Adrenal gland (tissue), 12 donors: ENCODE results near the gene GALK1. TPM values are rescaled to one million over a fixed set of nuclear protein-coding genes. Genes with fewer than 3 reads are reported as not detected.
A peak's percentile ranks its signal among the peaks of the same experiment; 100 is the strongest.
"Not testable (repeated sequence)": the region's sequence is repeated elsewhere in the genome, so short reads cannot be mapped to it uniquely, and the experiment has no call there.

Experiments used
- DNase-seq, 7 donors: peaks; one replicate each; pipeline ENCODE4 v3.0.0-alpha.2; 2019 to 2020
- H3K27ac ChIP-seq, 5 donors: fragments of 200-600 bp; sonication (generic) in 4 of 5; 1 replicate in 3 of 5; 2 replicates in 2 of 5; pipeline versions ENCODE4 v1.5.1 to v1.8.0; 2016 to 2020; ENCODE audit warnings: mild to moderate bottlenecking in 1 of 5
- H3K27me3 ChIP-seq: fragments of 200-600 bp; 2 replicates; pipeline ENCODE4 v1.8.0; 2021
- H3K36me3 ChIP-seq, 2 donors: fragments of 200-600 bp; replicated peaks in 1 of 2; 1 replicate in 1 of 2; 2 replicates in 1 of 2; pipeline versions ENCODE4 v1.5.1 to v1.8.0; 2018 to 2022
- H3K4me1 ChIP-seq, 2 donors: fragments of 200-600 bp; replicated peaks in 1 of 2; 1 replicate in 1 of 2; 2 replicates in 1 of 2; pipeline versions ENCODE4 v1.5.1 to v1.8.0; 2018 to 2021
- H3K4me3 ChIP-seq, 4 donors: fragments of 200-600 bp; sonication (generic) in 3 of 4; one replicate each; pipeline ENCODE4 v1.5.1; 2016 to 2018
- H3K9me3 ChIP-seq, 3 donors: fragments of 200-600 bp; sonication (generic) in 1 of 3; replicated peaks in 1 of 3; 1 replicate in 2 of 3; 2 replicates in 1 of 3; pipeline versions ENCODE4 v1.5.1 to v1.8.0; 2016 to 2021
- POLR2A ChIP-seq, 2 donors: fragments of 450-650 bp; IDR thresholded peaks; one replicate each; pipeline ENCODE4 v1.6.1; 2017; ENCODE audit warnings: antibody characterized with exemption in 2 of 2, mild to moderate bottlenecking in 2 of 2, moderate library complexity in 1 of 2
- WGBS, 4 donors: extraction: QIAGEN DNeasy Blood & Tissue Kit in 2 of 4; methylation state at CpG; one replicate each; pipeline versions ENCODE4 v1.1.5 to v1.1.7; 2013 to 2017; 5-methylcytosine and 5-hydroxymethylcytosine counted together
- intact Hi-C, 2 donors: fragments of 100-400 bp; cut with DNase I; formaldehyde crosslinking; loops; one replicate each; pipeline versions ENCODE4 v1.14.1 to v1.15.0; 2022 to 2023
- polyA plus RNA-seq, 3 donors: library from polyadenylated mRNA; stranded (reverse); fragments of 200-250 nt in 2 of 3; fragments of 350-450 nt in 1 of 3; fragmentation: Illumina TruSeq in 1 of 3; extraction: RNeasy Lipid Tissue Mini Kit (QIAGEN cat#74804) in 1 of 3; gene quantifications; one replicate each; pipeline ENCODE4 v1.2.3, GENCODE V29; 2013 to 2014
- total RNA-seq, 9 donors: library from RNA; depleted of rRNA in 4 of 9; stranded (reverse); fragments of >200 nt in 4 of 9; fragments of 120-200 nt in 1 of 9; fragmentation: NEBNext Ultra II Directional in 1 of 9; extraction: Animal tissue kit (Norgen Biotek cat#: 25700) in 1 of 9; gene quantifications; one replicate each; pipeline versions ENCODE4 v1.1.0 to v1.2.4, GENCODE V29; 2013 to 2023
- TF ChIP-seq, protein P1 (sequence below), 6 experiments: fragments of 450-650 bp in 4 of 6; fragments of 200-600 bp in 2 of 6; sonication (generic) in 1 of 6; IDR thresholded peaks; 1 replicate in 5 of 6; 2 replicates in 1 of 6; pipeline versions ENCODE4 v1.5.1 to v1.8.0; 2016 to 2021; ENCODE audit warnings: antibody characterized with exemption in 6 of 6, mild to moderate bottlenecking in 2 of 6, moderate library complexity in 1 of 6
- donor health status: healthy with polysubstance abuse.
- donor health status: Bipolar disorder and iron deficiency.
- donor health status: DM: yes; HTN: yes; CAD: no.
- donor health status: DM: no; HTN: no; CAD: no.
- donor health status: DM: no; HTN: no; CAD: no.
- donor health status: DM: yes; HTN: yes; CAD: no.

Gene GALK1
- total and polyA plus RNA-seq, 12 donors: 1.4 to 47.3 (median 25.3) TPM

DNA sequence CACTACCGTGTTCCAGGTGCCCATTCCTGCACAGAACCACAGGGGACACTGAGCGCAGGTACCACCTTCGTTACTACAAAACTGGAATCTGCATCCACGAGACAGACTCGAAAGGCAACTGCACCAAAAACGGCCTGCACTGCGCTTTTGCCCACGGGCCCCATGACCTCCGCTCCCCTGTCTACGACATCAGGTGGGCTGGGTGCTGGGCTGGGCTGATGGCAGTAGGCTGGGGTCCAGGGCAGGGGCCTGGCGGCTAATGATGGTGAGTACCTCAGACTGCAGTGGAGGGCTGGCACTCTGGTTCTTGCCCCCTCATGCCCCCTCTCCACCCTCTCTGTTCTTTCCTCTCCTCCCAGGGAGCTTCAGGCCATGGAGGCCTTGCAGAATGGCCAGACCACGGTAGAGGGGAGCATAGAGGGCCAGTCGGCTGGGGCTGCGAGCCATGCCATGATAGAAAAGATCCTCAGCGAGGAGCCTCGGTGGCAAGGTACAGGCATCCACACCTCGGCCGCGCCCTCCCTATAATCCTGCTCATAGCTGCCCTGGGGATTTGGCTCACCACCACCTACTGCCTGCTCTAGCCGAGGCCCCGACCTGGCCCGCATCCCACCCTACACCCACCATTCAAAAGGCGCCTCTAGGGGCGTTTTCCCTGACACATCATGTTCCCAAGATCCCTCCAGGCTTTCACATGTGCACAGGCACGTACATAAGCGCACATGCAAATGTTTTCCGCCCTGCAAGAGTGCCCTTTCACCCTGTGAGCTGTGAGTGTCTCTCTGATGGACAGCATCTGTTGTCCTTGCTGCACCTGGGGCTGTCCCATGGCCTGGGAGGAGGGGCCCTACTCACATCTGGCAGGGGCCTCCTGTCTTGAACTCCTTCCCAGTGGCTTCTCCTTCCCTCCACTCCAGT, 47.4 kb upstream of the GALK1 start:
- DNase-seq: peak in 2 of 7 donors; percentile 4 to 25
- Histone ChIP-seq H3K36me3 (peaks cover 0 to 65% of the 10 kb centered on the region in 2 donors), H3K4me1 (peaks cover 12 to 15% of the 10 kb centered on the region in 2 donors), H3K4me3 (no peak overlapping the region), H3K27me3 (no peaks in the 10 kb centered on the region), H3K9me3 (no peaks in the 10 kb centered on the region), H3K27ac (peak overlapping the region in 1 of 5 donors; percentile 9)
- intact Hi-C loops: loop anchor here in 1 of 2 donors (10.0 kb wide), 1 partner anchor 48 kb away; the partner anchor contains the start of gene GALK1
- TF ChIP-seq, protein P1, sequence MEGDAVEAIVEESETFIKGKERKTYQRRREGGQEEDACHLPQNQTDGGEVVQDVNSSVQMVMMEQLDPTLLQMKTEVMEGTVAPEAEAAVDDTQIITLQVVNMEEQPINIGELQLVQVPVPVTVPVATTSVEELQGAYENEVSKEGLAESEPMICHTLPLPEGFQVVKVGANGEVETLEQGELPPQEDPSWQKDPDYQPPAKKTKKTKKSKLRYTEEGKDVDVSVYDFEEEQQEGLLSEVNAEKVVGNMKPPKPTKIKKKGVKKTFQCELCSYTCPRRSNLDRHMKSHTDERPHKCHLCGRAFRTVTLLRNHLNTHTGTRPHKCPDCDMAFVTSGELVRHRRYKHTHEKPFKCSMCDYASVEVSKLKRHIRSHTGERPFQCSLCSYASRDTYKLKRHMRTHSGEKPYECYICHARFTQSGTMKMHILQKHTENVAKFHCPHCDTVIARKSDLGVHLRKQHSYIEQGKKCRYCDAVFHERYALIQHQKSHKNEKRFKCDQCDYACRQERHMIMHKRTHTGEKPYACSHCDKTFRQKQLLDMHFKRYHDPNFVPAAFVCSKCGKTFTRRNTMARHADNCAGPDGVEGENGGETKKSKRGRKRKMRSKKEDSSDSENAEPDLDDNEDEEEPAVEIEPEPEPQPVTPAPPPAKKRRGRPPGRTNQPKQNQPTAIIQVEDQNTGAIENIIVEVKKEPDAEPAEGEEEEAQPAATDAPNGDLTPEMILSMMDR (IDR thresholded peaks at IDR 0.05): no peak
- TF ChIP-seq POLR2A (IDR thresholded peaks at IDR 0.05): no peak
- 85 to 91% (median 88%) methylated on average over 17 to 27 of the region's 27 CpGs for WGBS, 4 donors

DNA sequence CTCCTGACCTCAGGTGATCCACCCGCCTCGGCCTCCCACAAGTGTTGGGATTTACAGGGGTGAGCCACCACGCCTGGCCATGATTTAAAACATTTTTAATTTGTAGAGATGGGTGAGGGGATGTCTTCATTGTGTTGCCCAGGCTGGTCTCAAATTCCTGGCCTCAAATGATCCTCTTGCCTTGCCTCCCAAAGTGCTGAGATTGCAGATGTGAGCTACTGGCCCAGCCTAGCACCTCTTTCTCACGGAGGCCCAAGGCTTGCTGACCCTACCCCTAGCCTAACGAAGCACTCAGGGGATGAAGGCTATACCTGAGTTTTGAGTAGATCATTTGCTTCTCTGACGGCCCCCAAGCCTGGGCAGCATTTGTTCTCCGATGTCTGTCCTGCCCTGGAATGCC, 46.2 kb upstream of the GALK1 start:
- Histone ChIP-seq H3K27ac (peak overlapping the region in 1 of 5 donors; percentile 86), H3K9me3 (no peaks in the 10 kb centered on the region), H3K4me3 (no peak overlapping the region), H3K4me1 (peaks cover 12 to 15% of the 10 kb centered on the region in 2 donors), H3K27me3 (no peaks in the 10 kb centered on the region), H3K36me3 (peaks cover 0 to 53% of the 10 kb centered on the region in 2 donors)
- no peak for DNase-seq
- 90 to 100% (median 96%) methylated on average over 5 to 7 of the region's 7 CpGs for WGBS, 4 donors
- intact Hi-C loops: loop anchor here in 1 of 2 donors (10.0 kb wide), 1 partner anchor 46 kb away; the partner anchor contains the start of gene GALK1
- TF ChIP-seq POLR2A (IDR thresholded peaks at IDR 0.05): no peak
- TF ChIP-seq, protein P1 (IDR thresholded peaks at IDR 0.05): no peak

DNA sequence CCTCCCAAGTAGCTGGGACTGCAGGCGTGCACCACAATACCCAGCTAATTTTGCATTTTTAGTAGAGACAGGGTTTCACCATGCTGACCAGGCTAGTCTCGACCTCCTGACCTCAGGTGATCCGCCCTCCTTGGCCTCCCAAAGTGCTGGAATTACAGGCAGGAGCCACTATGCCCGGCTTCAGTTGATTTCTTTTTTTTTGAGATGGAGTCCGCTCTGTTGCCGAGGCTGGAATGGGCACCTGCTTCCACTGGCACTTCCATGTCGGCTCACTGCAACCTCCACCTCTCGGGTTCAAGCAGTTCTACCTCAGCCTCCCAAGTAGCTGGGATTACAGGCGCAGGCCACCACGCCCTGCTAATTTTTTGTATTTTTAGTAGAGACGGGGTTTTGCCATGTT, 45.8 kb upstream of the GALK1 start:
- peaks cover 0 to 50% of the 10 kb centered on the region in 2 donors for H3K36me3 ChIP-seq

DNA sequence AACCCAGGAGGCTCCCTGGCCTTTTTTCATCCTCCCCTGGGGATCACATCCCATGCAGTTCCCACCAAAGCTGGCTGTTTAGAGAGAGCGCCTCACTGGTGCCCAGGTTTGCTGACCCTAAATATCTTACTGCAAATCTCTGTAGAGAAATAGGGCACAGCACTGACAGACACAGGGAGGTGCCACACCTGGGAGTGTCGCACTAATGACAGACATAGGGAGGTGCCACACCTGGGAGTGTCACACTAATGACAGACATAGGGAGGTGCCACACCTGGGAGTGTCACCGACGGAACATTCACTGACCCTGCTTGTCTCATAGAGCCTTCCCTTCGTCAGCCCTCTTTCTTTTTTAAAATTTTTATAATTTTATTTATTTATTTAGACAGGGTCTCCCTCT, 45.2 kb upstream of the GALK1 start:
- TF ChIP-seq POLR2A (IDR thresholded peaks at IDR 0.05): no peak
- TF ChIP-seq, protein P1 (IDR thresholded peaks at IDR 0.05): no peak
- Histone ChIP-seq H3K27me3 (no peaks in the 10 kb centered on the region), H3K27ac (peak overlapping the region in 1 of 5 donors; percentile 86), H3K4me3 (no peak overlapping the region), H3K9me3 (no peaks in the 10 kb centered on the region), H3K4me1 (peaks cover 7 to 9% of the 10 kb centered on the region in 2 donors), H3K36me3 (peaks cover 0 to 45% of the 10 kb centered on the region in 2 donors)
- DNase-seq: no peak
- intact Hi-C loops: loop anchor here in 1 of 2 donors (10.0 kb wide), 1 partner anchor 45 kb away; the partner anchor contains the start of gene GALK1
- 93 to 98% (median 96%) methylated on average over 5 of the region's 5 CpGs for WGBS, 4 donors

More for the DNA sequence above, 45.8 kb upstream of the GALK1 start:
- 92 to 96% (median 95%) methylated on average over 11 of the region's 11 CpGs for WGBS, 4 donors
- intact Hi-C loops: loop anchor here in 1 of 2 donors (10.0 kb wide), 1 partner anchor 46 kb away; the partner anchor contains the start of gene GALK1
- H3K9me3 ChIP-seq, H3K27me3 ChIP-seq, H3K4me3 ChIP-seq, DNase-seq: not testable (repeated sequence)
- Histone ChIP-seq H3K4me1 (peaks cover 12 to 14% of the 10 kb centered on the region in 2 donors), H3K27ac (peak overlapping the region in 1 of 5 donors; percentile 86)
